Measurements from ENCODE around the gene COL4A1.

Gene COL4A1

DNA sequence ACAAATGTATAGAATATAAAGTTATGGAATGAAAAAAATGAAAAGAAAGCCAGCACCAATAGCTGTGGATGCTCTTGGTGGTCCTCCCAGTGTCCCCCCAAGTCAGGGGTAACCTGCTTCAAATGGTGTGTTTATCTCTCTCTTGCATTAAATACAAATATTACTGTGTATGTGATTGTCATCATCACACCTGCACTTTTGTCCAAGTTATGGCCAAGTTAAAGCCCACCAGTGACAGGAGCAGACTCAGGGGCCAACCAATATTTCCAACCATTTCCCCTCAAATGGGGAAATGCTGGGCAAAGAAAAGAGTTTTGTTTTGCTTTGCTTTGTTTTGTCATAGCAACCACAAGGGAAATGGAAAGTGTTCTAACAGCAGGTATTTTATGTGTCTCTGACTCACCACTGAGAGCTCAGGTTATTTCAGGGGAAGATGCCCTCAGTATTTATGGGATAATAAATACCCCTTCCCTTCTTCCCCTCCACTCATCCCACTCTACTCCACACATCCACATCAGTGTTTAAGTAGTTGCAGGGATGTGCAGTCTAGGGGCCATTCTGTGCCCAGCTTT, 133.6 kb downstream of the COL4A1 start:
- Histone ChIP-seq H3K9me3 (ENCODE audit: low read length) (no peaks in the 10 kb centered on the region), H3K27me3 (ENCODE audit: insufficient read depth, low read length) (no peaks in the 10 kb centered on the region), H3K9me2 (ENCODE audit: low read depth, low read length) (no peaks in the 10 kb centered on the region), H3K27ac (ENCODE audit: low read depth, low read length, poor library complexity, severe bottlenecking) (no peak overlapping the region), H3K4me1 (ENCODE audit: insufficient read depth, low read length, severe bottlenecking) (no peaks in the 10 kb centered on the region), H3K79me2 (ENCODE audit: insufficient read depth, low read length) (no peaks in the 10 kb centered on the region), H3F3A (ENCODE audit: insufficient read depth, low read length) (no peaks in the 10 kb centered on the region), H2AFZ (ENCODE audit: low read length) (no peak overlapping the region), H3K9ac (ENCODE audit: low read length) (no peak overlapping the region), H4K20me1 (ENCODE audit: insufficient read depth, low read length) (no peaks in the 10 kb centered on the region), H3K4me2 (ENCODE audit: low read length) (no peak overlapping the region), H3K4me3 (ENCODE audit: low read depth, low read length, poor library complexity, severe bottlenecking) (no peak overlapping the region), H3K36me3 (ENCODE audit: insufficient read depth, low read length) (no peaks in the 10 kb centered on the region)
- no peak for TF ChIP-seq EZH2 (IDR thresholded peaks at IDR 0.05; ENCODE audit: borderline replicate concordance, low read length)
- no peak for TF ChIP-seq CTCF (IDR thresholded peaks at IDR 0.05; ENCODE audit: low read length)

GRCh38 chr13:110170882-110171281, 136.1 kb downstream of the COL4A1 start:
- Histone ChIP-seq H3K27ac (ENCODE audit: low read depth, low read length, poor library complexity, severe bottlenecking) (no peak overlapping the region), H3K79me2 (ENCODE audit: insufficient read depth, low read length) (no peaks in the 10 kb centered on the region), H3K9me3 (ENCODE audit: low read length) (no peaks in the 10 kb centered on the region), H3K4me1 (ENCODE audit: insufficient read depth, low read length, severe bottlenecking) (no peaks in the 10 kb centered on the region), H2AFZ (ENCODE audit: low read length) (no peak overlapping the region), H3K9me2 (ENCODE audit: low read depth, low read length) (no peaks in the 10 kb centered on the region), H3K4me3 (ENCODE audit: low read depth, low read length, poor library complexity, severe bottlenecking) (no peak overlapping the region), H3K4me2 (ENCODE audit: low read length) (no peak overlapping the region), H3K36me3 (ENCODE audit: insufficient read depth, low read length) (no peaks in the 10 kb centered on the region), H3K9ac (ENCODE audit: low read length) (no peak overlapping the region), H4K20me1 (ENCODE audit: insufficient read depth, low read length) (no peaks in the 10 kb centered on the region), H3K27me3 (ENCODE audit: insufficient read depth, low read length) (no peaks in the 10 kb centered on the region; the same call in 1 of the 2 replicates), H3F3A (ENCODE audit: insufficient read depth, low read length) (no peaks in the 10 kb centered on the region)
- TF ChIP-seq CTCF (IDR thresholded peaks at IDR 0.05; ENCODE audit: low read length) (no peak), EZH2 (IDR thresholded peaks at IDR 0.05; ENCODE audit: borderline replicate concordance, low read length) (no peak)

DNA sequence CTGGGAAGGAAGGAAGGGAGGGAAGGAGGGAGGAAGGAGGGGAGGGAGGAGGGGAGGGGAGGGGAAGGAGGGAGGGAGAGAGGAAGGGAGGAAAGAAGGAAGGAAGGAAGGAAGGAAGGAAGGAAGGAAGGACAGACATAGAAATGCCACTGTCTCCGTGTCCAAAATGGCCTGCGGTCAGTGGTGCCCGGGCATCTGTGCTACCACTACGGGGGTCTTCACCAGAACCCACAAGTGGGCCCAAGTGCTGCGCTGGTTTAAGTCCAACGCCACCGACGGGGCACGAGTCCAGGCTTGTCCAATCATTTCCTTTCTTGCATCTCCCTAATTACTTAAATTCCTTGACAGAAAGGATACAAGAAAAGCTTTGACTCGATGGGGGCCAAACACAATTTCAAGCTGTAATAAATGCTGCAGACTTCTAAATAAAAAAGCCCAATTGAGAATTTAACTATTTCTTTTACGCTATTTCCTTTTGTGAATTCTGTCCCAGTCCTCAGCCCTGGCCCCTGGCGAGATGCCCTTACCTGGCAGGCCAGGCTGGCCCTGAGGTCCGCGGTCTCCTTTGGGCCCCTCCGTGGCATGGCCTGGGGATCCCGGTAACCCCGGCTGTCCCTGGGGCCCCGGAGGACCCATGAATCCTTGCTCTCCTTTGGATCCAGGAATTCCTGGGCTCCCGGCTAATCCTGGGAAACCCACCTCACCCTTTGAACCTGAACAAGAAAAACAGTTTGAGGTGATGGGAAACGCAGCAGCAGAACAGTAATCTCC, 136.8 kb downstream of the COL4A1 start:
- no peak for TF ChIP-seq CTCF (IDR thresholded peaks at IDR 0.05; ENCODE audit: low read length)
- no peak for TF ChIP-seq EZH2 (IDR thresholded peaks at IDR 0.05; ENCODE audit: borderline replicate concordance, low read length)
- Histone ChIP-seq H4K20me1 (ENCODE audit: insufficient read depth, low read length) (no peaks in the 10 kb centered on the region), H3K4me3 (ENCODE audit: low read depth, low read length, poor library complexity, severe bottlenecking) (no peak overlapping the region), H3K36me3 (ENCODE audit: insufficient read depth, low read length) (no peaks in the 10 kb centered on the region), H3K27me3 (ENCODE audit: insufficient read depth, low read length) (no peaks in the 10 kb centered on the region; the same call in 1 of the 2 replicates), H3K79me2 (ENCODE audit: insufficient read depth, low read length) (no peaks in the 10 kb centered on the region), H2AFZ (ENCODE audit: low read length) (no peak overlapping the region), H3K9me3 (ENCODE audit: low read length) (no peaks in the 10 kb centered on the region), H3K9ac (ENCODE audit: low read length) (no peak overlapping the region), H3K27ac (ENCODE audit: low read depth, low read length, poor library complexity, severe bottlenecking) (no peak overlapping the region), H3K4me2 (ENCODE audit: low read length) (no peak overlapping the region), H3F3A (ENCODE audit: insufficient read depth, low read length) (no peaks in the 10 kb centered on the region), H3K9me2 (ENCODE audit: low read depth, low read length) (no peaks in the 10 kb centered on the region), H3K4me1 (ENCODE audit: insufficient read depth, low read length, severe bottlenecking) (no peaks in the 10 kb centered on the region)

Data from OCI-LY1 (cell line).